ENCODE measurements around the gene MAP3K3.

- TF ChIP-seq POLR2A (IDR thresholded peaks at IDR 0.05) = no peak
- no peak for TF ChIP-seq CTCF (IDR thresholded peaks at IDR 0.05 in 8 of 11, conservative IDR thresholded peaks at IDR 0.05 in 3 of 11)
Measured at GRCh38 chr17:63631062-63631461, 8.8 kb downstream of the MAP3K3 start.
